ENCODE measurements around the gene TAGLN2.

The TAGLN2 gene

GRCh38 chr1:159897962-159898361 lies 27.3 kb downstream of the TAGLN2 start:
- no peak for FAIRE-seq

GRCh38 chr1:159896546-159896930 lies 28.8 kb downstream of the TAGLN2 start:
- FAIRE-seq: no peak

- no peak for FAIRE-seq
Measured at GRCh38 chr1:159895836-159896545, 29.3 kb downstream of the TAGLN2 start.

GRCh38 chr1:159895286-159895685 lies 30.0 kb downstream of the TAGLN2 start:
- FAIRE-seq: no peak

- no peak for FAIRE-seq
Measured at GRCh38 chr1:159892944-159893343, 32.4 kb downstream of the TAGLN2 start.

- no peak for FAIRE-seq
Measured at GRCh38 chr1:159891275-159892157, 33.8 kb downstream of the TAGLN2 start.

GRCh38 chr1:159890390-159890789 lies 34.9 kb downstream of the TAGLN2 start:
- no peak for FAIRE-seq

GRCh38 chr1:159889821-159890252 lies 35.5 kb downstream of the TAGLN2 start:
- FAIRE-seq: no peak

GRCh38 chr1:159889202-159889601 lies 36.1 kb downstream of the TAGLN2 start:
- no peak for FAIRE-seq

GRCh38 chr1:159884296-159884695 lies 41.0 kb downstream of the TAGLN2 start:
- FAIRE-seq: no peak

GRCh38 chr1:159883134-159883533 lies 42.2 kb downstream of the TAGLN2 start:
- FAIRE-seq: no peak

GRCh38 chr1:159882527-159882862 lies 42.8 kb downstream of the TAGLN2 start:
- no peak for FAIRE-seq

GRCh38 chr1:159881622-159882526 lies 43.4 kb downstream of the TAGLN2 start:
- no peak for FAIRE-seq

GRCh38 chr1:159880430-159880829 lies 44.9 kb downstream of the TAGLN2 start:
- FAIRE-seq: no peak

- no peak for FAIRE-seq
Measured at GRCh38 chr1:159879977-159880376, 45.3 kb downstream of the TAGLN2 start.

GRCh38 chr1:159879136-159879535 lies 46.2 kb downstream of the TAGLN2 start:
- FAIRE-seq: no peak

- no peak for FAIRE-seq
Measured at GRCh38 chr1:159877695-159878444, 47.4 kb downstream of the TAGLN2 start.

- no peak for FAIRE-seq
Measured at GRCh38 chr1:159873530-159874143, 51.7 kb downstream of the TAGLN2 start.

GRCh38 chr1:159872891-159873290 lies 52.4 kb downstream of the TAGLN2 start:
- FAIRE-seq: no peak

GRCh38 chr1:159870704-159871103 lies 54.6 kb downstream of the TAGLN2 start:
- no peak for FAIRE-seq

- no peak for FAIRE-seq
Measured at GRCh38 chr1:159869607-159870006, 55.7 kb downstream of the TAGLN2 start.

GRCh38 chr1:159869173-159869572 lies 56.1 kb downstream of the TAGLN2 start:
- no peak for FAIRE-seq

All from G401.6 (cell line).